DMS53 (cell line): Measurements from ENCODE around the gene C10orf95.
"Not testable (repeated sequence)": the region's sequence is repeated elsewhere in the genome, so short reads cannot be mapped to it uniquely, and the experiment has no call there.

Experiments used
- DNase-seq: peaks from one replicate; lab custom pipeline; 2025; lab: John Stamatoyannopoulos, UW

C10orf95 gene

DNA sequence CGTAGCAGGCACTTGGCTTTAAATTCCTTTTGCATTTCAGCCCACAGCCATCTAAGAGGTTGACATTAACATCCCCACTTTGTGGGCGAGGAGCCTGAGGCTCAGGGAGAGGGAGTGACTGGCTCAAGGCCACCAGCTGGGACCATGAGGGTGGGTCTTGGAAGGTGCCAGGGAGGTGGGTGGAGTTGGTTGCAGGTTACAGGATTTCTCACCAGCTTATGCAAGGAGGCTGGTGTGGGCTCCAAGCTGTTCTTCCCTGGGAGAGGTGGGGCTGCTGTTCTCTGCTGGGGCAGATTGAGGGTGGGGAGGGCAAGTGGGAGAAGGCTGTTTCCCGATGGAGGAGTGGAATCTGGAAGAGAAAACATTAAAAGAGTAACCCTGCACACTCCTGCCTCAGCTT is 14.1 kb upstream of the C10orf95 start:
- no peak for DNase-seq

DNA sequence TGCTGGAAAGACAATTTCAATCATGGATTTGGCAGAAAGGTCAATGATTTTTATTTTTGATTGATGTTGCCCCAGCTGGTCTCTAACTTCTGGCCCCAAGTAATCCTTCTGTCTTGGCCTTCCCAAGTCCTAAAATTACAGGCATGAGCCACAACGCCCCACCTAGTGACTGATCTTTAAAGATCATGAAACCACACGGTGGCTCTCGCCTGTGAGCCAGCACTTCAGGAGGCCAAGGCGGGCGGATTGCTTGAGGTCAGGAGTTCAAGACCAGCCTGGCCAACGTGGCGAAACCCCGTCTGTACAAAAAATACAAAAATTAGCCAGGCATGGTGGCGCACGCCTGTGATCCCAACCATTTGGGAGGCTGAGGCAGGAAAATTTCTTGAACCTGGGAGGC is 12.6 kb upstream of the C10orf95 start:
- no peak for DNase-seq

DNA sequence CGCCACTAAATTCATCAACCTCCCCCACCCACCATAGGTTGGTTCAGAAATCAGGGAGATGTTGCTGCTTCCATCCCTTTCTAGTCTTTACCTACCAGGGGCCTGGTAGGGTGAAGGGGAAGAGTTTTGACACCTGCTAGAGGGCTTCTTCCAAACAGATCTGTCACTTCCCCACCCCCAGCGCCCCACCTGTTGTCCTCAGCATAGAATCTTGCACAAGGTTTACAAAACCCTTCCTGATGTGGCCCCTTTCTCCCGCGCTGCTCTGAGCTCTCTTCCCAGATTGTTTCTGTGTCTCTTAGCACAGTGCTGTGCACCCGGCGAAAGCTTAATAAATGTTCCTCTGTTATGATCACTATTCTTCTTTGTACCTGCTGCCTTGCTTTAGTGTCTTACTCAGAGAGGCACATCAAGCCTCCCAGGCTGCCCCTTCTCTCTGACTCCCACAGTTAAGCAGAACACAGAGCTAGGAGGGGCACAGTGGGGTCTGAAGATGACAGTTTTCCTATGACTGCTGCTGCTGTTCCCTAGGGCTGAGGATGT is 11.2 kb upstream of the C10orf95 start:
- no peak for DNase-seq

DNA sequence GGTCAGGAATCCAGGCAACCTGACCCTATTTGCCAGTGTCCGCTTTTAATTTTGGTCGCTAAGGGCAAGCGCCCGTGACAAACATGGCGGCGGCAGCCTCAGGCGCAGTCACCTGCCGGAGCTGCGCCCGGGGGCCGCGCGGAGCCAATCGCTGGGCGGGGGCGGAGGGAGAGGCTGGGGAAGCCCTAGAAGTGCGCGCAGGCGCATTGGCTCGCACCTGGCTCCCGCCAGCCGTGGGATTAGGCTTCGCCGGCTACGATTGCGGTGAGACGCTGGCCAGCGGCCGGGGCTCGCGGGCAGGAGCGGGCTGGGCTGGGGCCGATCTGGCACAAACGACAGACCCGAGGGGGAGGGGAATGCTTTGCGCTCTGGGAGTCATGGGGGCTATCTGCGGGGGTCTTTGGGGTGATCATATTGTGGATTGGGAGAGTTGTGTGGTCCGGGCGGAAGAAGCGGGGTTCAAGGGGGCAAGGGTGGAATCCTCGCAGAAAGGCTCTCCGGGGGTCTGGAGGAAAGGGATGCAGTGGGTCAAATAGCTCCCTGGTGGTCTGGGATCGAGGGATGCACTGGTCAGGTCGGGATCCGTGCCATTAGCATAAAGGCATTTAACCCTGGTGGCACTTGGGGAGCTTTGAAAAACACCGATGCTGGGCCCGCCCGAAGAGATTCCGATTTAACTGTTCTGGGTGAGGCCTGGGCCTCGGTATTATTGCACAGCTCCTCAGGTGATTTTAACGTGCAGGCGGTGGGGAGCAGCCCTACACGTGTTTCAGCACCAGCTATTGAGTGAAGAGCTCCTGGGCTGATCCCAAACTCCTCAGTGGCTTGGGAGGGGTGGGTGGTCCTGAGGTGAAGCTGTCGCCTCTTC is 10.1 kb upstream of the C10orf95 start:
- peak; percentile 97 for DNase-seq

DNA sequence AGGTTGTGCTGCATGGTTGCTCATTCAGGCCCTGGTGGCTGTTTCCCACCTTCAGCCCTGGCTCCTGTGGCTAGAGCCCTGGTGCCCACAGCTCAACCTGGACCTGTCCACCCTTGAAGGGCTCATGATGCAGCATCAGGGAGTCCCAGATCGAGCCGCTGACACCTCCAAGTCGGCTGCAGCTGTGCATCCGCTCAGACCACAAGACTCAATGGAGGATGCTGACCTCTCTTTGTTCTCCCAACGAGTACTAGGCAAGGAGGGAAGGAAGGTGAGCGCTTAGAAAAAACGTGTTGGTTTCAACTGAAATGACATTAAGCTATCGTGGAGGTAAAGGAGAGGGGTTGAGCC is 9.5 kb upstream of the C10orf95 start:
- DNase-seq: peak; percentile 81

DNA sequence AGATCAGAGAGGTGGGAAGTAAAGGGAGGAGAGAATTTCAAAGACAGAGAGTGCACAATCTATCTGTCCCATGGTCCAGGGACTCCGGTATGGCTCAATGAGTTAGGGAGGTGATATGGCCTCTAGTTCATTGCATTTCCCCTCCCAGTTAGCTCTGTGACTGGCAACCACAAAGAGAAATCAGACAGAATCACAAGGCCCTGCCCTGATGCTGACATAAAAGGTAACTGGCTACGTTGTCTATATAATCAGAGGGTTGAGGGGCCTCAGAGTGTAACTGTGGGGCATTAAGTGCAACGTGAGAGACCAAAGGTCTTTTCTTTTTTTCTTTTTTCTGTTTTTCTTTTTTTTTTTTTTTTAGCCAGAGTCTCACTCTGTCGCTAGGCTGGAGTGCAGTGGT is 7.3 kb upstream of the C10orf95 start:
- DNase-seq: no peak

DNA sequence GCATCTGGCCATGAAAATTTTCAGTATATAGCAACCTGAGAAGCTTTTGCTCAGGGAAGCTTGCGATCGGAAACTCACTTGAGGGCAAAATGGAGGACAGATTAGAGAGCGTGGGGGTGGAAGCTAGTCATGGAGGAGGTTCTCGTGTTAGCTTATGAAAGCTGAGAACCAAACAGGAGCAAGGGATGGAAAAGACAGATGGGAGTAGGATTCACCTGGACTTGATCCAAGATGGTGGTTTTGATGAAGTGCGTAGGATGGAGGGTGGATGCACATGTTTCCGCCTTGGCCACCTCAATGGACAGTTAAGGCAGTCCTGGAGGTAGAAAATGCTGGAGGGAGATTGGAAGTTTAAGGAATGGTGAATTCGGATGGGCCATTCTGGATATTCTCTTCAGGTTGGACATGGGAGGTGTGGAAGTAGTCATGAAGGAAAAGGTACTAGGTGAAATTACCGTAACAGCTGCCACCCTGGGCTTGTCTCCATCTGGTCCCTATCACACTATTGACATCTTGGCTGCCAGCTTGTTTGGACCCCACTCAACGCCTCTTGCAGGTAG is 6.3 kb upstream of the C10orf95 start:
- DNase-seq: no peak

DNA sequence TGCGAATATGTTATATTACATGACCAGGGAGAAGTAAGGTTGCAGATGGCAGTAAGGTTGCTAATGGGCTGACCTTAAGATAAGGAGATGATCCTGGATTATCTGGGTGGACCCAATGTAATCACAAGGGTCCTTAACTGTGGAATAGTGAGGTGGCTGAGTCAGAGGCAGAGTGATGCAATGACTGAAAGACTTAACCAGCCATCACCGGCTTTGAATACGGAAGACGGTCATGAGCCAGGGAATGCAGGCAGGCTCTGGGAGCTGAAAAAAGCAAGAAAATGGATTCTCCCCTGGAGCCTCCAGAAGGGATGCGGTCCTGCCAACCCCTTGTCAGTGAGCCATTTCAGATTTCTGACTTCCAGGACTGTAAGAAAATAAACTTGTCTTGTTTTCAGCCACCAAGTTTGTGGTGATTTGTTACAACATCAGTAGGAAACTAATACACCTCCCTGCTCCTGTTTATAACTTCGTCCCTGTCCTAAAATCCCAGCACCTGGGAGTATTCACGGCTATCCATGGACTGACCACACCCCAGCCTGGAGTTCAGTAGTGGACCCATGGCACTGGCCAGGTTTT is 4.6 kb upstream of the C10orf95 start:
- DNase-seq: peak; percentile 37

DNA sequence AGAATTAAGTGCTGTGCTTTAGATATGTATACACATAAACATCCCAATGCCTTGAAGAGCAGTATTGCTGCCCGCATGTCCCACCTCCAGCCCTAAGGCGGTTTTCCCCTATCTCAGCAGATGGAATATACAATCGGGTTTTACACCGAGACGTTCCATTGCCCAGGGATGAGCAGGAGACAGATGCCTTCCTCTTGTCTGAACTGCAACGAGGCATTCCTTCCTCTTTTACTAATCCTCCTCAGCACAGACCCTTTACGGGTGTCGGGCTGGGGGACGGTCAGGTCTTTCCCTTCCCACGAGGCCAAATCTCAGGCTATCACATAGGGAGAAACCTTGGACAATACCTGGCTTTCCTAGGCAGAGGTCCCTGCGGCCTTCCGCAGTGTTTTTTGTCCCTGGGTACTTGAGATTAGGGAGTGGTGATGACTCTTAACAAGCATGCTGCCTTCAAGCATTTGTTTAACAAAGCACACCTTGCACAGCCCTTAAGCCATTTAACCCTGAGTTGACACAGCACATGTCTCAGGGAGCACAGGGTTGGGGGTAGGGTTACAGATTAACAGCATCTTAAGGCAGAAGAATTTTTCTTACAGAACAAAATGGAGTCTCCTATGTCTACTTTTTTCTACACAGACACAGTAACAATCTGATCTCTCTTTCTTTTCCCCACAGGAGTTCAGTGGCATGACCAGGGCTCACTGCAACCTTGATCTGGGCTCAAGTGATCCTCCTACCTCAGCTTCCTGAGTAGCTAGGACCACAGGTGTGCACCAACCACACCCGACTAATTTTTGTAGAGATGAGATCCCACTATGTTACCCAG is 3.5 kb upstream of the C10orf95 start:
- DNase-seq: not testable (repeated sequence)

DNA sequence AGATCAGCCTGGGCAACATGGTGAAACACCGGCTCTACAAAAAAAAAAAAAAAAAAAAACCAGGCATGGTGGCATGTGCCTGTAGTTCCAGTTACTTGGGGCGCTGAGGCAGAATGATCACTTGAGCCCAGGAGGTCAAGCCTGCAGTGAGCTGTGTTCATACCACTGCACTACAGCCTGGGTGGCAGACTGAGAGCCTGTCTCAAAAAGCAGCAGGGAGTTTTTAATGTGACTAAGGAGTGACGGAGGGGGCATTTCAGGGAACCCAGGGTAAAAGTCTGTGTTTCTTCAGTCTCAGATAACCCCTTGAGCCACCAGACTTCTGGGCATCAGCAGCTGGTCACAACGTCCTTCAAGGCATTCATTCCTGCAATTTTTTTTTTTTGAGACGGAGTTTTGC is 2.2 kb upstream of the C10orf95 start:
- no peak for DNase-seq

DNA sequence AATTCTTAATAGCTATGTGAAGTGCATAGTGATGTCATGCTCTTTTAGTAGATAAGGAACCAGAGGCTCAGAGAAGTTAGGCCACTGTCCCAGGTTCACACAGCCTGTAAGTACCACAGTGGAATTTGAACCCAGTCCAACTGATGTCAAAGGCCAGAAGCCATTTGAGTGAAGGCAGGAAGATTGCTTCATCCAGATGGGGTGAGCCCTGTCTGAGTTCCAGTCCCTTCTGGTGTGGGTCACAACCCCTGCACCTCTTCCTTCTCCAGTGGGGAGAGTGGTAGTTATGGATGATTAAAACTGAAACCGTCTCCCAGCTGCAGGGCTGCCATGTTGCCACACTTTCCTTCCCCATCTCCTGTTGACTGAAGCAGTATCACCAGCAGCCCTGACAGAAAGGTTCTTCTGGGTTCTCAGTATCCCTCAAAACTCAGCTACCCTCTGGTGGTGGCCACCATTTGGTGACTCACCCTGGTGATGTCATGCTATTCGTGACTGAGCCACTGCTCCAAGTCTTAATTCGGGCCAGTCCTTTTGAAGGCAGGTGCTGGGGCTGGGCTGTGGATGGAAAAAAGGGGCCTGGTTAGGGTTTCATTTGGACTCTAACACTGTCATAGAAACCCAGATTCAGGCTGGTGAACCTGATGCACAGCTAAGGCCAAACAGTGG is 1.5 kb upstream of the C10orf95 start:
- peak; percentile 88 for DNase-seq

DNA sequence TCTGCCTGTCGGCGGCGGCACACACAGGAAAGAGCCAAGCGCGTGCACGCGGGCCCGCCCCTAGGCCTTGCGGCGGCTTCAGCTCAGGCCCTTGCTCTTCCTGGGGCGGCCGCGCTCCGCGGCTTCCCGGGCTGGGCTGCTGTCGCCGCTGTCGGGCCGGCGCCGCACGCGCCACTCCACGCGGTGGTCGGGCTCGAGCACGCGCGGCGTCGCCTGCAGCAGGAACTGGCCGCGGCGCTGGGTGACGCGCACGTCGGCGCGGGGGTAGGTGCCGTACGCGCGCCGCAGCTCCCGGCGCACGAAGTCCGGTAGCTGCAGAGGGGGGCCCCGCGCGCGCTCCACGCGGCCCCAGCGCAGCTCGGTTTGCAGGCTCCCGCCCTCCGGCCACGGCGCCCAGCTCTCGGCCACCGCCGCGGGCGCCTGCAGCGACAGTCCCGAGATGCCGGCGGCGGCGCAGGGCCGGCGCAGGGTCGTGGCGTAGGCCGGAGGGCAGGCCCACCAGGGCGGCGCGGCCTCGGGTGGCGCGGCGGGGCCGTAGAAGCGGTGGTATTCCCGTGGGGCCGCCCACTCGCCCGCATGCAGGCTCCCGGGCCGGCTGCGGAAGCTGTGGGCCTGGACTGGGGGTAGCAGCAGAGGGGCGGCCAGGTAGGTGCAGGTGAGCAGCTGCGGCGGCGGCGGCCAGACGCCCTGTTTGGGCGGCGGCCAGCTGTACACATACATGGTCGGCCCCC is 804 bp downstream of the C10orf95 start:
- peak; percentile 98 for DNase-seq

DNA sequence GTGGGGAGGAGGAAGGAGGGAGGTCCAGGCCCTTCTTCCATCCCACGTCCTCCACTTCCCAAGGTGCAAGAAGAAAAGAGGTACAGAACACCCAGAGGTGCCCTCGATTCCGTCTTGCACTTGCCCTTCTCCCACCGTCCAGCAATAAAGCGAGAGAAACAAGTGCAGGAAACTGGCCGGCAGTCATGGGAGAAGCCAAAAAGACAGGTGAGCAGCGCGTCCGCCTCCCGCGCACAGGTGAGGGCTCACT is 1.3 kb downstream of the C10orf95 start:
- DNase-seq: no peak

DNA sequence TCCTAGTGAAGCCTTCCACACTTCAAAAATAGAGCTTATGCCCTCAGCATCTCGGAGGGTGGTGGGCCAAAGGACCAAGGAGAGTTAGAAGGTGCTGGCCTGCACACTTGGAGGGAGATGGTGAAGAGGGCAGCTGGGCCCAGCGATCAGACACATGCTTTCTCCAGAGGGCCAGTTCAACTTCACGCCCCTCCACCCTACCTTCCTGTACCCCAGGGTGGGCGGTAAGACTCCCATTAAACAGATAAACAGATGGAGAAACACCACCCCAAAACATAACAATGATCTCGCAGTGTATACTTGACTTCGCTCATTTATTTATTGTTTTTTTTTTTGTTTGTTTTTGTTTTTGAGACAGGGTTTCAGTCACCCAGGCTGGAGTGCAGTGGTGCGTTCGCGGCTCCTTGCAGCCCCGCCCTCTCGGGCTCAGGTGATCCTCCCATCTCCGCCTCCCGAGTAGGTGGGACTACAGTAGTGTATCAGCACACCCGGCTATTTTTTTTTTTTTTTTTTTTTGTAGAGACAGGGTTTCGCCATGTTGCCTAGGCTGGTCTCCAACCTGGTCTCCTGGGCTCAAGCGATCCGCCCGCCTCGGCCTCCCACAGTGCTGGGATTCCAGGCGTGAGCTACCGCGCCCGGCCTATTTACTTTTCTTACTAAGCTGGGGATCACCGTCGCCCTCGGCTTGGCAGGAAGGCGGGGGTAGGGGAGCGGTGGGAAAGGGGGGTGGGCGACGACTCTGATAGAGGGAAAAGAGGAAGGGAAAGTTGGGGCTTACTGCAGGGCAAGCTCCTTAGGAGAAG is 1.8 kb downstream of the C10orf95 start:
- peak; percentile 95 for DNase-seq

DNA sequence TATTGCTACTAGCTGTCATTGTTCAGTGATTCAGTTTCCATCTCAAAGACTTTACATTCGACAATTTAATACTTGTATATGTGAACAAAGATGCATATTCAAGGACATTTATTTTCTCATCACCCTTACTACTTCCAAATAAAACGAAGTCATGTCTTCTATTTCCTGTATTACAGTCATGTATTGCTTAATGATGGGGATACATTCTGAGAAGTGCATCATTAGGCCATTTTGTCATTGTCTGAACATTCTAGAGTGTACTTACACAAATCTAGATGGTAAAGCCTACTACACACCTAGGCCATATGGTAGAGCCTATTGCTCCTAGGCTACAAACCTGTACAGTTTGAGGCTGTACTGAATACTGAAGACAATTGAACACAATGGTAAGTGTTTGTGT is 6.5 kb downstream of the C10orf95 start:
- no peak for DNase-seq

DNA sequence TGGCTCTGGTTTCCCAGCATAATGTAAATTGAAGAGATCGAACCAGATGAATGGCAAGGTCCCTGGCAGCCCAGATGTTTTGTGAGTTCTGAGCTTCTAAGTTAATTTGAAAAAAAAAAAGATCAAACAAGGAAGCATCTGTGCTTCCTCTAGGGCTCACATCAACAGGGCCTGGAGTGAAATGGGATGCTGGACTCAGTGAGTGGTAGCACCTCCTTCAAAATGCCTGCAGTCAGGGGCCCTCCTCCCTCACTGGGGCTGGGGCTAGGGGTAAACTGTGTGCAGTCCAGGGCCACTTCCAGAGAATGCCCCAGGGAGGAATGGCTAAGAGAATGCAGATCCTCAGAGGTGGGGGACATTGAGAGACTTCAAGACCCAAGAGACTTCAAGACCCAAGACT is 13.0 kb downstream of the C10orf95 start:
- no peak for DNase-seq

DNA sequence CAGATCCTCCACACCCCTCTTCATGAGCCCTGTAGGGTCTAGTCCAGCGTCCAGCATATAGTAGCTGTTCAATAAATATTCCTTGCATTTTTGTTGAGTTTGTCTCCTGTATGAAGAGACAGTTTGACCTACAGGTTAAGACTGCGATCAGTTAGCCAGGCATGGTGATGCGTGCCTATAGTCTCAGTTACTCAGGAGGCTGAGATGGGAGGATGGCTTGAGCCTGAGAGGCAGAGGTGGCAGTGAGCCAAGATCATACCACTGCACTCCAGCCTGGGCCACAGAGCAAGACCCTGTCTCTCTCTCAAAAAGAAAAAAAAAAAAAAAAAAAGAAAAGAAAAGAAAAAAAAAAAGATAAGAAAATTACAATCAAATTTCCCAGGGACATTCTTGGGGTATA is 13.8 kb downstream of the C10orf95 start:
- no peak for DNase-seq

DNA sequence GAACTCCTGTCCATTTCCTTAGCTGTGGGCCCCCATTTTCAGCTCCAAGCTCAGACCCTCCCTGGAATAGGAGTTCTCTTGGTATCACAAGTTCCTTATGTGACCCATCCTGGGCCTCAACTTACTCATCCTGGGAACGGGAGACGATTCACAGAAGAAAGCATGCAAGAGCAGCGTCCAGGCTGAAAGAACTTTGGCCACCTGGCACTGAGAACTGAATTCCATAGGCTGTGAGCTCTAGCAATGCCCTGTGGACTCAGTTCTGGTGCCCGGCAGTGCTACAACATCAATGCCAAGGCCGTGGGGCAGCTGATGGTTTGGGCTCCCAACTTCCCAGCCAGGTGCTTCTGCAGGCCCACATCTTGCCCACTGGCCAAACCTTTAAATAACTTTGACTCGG is 15.0 kb downstream of the C10orf95 start:
- no peak for DNase-seq

DNA sequence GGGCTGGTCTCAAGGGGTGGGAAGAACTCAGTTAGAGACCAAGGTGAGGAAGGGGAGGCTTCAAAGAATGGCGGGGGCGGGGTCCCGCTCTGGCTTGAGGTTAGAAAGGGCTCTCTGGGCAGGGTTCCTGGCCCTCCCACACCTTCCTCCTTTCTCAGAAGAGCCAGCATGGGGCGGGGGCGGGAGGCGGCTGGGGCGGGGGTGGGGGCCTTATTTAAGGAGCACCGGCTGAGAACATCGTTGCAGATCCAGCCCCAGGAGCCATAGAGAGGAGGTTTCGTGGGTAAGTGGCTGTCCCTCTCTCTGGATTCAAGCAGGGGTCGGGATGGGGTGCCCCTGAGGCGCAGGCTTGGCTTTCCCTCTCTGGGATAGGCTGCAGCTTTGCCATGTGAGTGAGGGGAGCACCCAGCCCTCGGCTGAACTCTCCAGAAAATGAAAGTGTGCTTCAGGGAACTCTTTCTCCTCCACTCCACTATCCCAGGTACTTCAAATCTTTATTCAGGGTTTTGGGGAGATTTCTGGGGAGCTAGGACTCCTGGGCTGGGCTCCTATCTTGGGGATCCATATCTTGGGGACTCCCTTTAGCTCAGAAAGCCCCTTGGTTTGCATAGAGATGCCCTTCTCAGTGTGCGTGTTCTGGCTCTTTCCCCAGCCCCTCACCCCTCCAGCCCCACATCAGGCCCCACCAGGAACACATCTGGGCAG is 15.7 kb downstream of the C10orf95 start:
- DNase-seq: no peak

DNA sequence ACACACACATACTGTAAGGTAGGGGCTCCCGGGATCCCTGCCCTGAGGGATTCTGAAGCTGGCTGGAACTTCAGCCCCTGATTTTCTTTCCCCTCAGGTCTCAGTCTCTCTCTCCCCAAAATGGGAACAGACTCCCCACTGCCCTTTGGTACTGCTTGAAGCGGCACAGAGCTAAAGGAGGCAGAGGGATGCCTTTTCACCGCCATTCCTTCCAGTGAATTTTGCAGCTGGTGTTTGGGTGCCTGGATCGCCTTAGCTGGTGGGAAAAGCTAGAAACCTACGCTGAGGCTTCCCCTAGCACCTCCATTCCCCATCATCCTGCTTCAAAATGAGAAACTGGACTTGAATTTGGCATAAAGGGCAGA is 16.2 kb downstream of the C10orf95 start:
- no peak for DNase-seq
